ENCODE data around the gene TBX21.

Gene TBX21

DNA sequence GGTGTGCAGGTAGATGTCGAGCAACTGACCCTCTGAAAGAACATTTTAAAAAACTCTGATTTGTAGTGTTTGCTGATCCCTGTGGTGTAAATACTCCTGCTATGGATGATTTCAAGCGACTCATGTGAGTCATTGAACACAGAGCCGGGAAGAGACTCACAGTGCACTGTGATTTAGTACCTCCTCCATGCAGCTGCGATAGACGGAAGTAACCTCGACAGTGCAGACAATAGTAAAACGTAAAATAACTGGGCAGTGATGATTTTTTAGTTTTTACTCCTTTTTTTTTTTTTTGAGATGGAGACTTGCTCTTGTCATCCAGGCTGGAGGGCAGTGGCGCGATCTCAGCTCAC, 8.7 kb downstream of the TBX21 start:
- TF ChIP-seq CTCF (IDR thresholded peaks at IDR 0.05; ENCODE audit: unreplicated experiment in 3 of 3): no peak
- no peaks in the 10 kb centered on the region for H3K4me1 Mint-ChIP-seq
- no peak overlapping the region for H3K4me3 Mint-ChIP-seq
- no peaks in the 10 kb centered on the region for H3K36me3 Mint-ChIP-seq (ENCODE audit: low read depth)
- no peaks in the 10 kb centered on the region for H3K9me3 Mint-ChIP-seq
- peaks cover 51% of the 10 kb centered on the region for H3K27me3 Mint-ChIP-seq (ENCODE audit: low read depth)
- no peak overlapping the region for H3K27ac Mint-ChIP-seq

- no peak overlapping the region for H3K27ac Mint-ChIP-seq
- TF ChIP-seq CTCF (IDR thresholded peaks at IDR 0.05; ENCODE audit: unreplicated experiment in 3 of 3): peak; percentile 65 to 68 (median 66)
- no peaks in the 10 kb centered on the region for H3K4me1 Mint-ChIP-seq
- no peaks in the 10 kb centered on the region for H3K36me3 Mint-ChIP-seq (ENCODE audit: low read depth)
- H3K9me3 Mint-ChIP-seq: no peaks in the 10 kb centered on the region
- peaks cover 45% of the 10 kb centered on the region for H3K27me3 Mint-ChIP-seq (ENCODE audit: low read depth)
- no peak overlapping the region for H3K4me3 Mint-ChIP-seq
Measured at GRCh38 chr17:47742319-47743181, 9.5 kb downstream of the TBX21 start.

DNA sequence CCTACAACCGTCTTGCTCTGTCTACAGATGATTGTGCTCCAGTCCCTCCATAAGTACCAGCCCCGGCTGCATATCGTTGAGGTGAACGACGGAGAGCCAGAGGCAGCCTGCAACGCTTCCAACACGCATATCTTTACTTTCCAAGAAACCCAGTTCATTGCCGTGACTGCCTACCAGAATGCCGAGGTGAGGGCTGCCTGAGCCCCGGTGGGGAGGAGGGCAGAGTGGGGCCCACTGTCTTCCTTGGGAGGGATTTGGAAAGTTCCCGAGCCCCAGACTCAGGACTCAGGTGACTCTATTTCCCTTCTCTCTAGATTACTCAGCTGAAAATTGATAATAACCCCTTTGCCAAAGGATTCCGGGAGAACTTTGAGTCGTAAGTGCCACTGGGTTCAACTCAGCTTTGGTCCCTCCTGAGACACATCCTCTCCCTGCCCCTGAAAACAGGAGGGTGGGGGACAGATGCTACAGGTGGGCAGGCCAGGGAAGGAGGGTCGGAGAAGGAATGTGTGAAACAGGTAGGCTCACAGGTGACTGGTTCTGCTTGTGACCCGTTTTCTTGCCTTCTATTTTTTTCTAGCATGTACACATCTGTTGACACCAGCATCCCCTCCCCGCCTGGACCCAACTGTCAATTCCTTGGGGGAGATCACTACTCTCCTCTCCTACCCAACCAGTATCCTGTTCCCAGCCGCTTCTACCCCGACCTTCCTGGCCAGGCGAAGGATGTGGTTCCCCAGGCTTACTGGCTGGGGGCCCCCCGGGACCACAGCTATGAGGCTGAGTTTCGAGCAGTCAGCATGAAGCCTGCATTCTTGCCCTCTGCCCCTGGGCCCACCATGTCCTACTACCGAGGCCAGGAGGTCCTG, 11.4 kb downstream of the TBX21 start:
- H3K4me3 Mint-ChIP-seq: no peak overlapping the region
- no peak for TF ChIP-seq CTCF (IDR thresholded peaks at IDR 0.05; ENCODE audit: unreplicated experiment in 3 of 3)
- H3K27me3 Mint-ChIP-seq (ENCODE audit: low read depth): peaks cover 38% of the 10 kb centered on the region
- H3K4me1 Mint-ChIP-seq: no peaks in the 10 kb centered on the region
- no peak overlapping the region for H3K27ac Mint-ChIP-seq
- H3K9me3 Mint-ChIP-seq: no peaks in the 10 kb centered on the region
- H3K36me3 Mint-ChIP-seq (ENCODE audit: low read depth): no peaks in the 10 kb centered on the region

DNA sequence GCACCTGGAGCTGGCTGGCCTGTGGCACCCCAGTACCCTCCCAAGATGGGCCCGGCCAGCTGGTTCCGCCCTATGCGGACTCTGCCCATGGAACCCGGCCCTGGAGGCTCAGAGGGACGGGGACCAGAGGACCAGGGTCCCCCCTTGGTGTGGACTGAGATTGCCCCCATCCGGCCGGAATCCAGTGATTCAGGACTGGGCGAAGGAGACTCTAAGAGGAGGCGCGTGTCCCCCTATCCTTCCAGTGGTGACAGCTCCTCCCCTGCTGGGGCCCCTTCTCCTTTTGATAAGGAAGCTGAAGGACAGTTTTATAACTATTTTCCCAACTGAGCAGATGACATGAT, 12.0 kb downstream of the TBX21 start:
- Mint-ChIP-seq H3K27ac (no peak overlapping the region), H3K27me3 (ENCODE audit: low read depth) (peaks cover 40% of the 10 kb centered on the region), H3K4me3 (no peak overlapping the region), H3K4me1 (no peaks in the 10 kb centered on the region), H3K36me3 (ENCODE audit: low read depth) (no peaks in the 10 kb centered on the region), H3K9me3 (no peaks in the 10 kb centered on the region)
- no peak for TF ChIP-seq CTCF (IDR thresholded peaks at IDR 0.05; ENCODE audit: unreplicated experiment in 3 of 3)

DNA sequence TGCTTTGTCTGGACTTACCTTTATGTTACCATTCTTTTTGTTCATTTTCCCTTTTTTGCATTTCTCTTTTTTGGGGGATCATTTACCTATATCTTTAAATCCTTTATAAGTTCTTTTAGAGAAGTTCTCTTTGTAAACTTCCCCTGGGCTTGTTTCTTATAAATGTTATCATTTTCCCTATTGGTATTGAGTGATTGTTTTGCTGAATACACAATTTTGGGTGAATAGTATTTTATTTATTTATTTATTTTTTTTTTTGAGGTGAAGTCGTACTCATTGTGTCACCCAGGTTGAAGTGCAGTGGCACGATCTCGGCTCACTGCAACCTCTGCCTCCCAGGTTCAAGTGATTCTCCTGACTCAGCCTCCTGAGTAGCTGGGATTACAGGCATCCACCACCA, 18.4 kb downstream of the TBX21 start:
- no peak for TF ChIP-seq CTCF (IDR thresholded peaks at IDR 0.05; ENCODE audit: unreplicated experiment in 3 of 3)
- Mint-ChIP-seq H3K9me3 (peaks cover 7% of the 10 kb centered on the region), H3K27me3 (ENCODE audit: low read depth) (peaks cover 22% of the 10 kb centered on the region), H3K4me3 (no peak overlapping the region), H3K36me3 (ENCODE audit: low read depth) (no peaks in the 10 kb centered on the region), H3K27ac (no peak overlapping the region), H3K4me1 (no peaks in the 10 kb centered on the region)
